ENCODE measurements around the gene BMP6.

DNA sequence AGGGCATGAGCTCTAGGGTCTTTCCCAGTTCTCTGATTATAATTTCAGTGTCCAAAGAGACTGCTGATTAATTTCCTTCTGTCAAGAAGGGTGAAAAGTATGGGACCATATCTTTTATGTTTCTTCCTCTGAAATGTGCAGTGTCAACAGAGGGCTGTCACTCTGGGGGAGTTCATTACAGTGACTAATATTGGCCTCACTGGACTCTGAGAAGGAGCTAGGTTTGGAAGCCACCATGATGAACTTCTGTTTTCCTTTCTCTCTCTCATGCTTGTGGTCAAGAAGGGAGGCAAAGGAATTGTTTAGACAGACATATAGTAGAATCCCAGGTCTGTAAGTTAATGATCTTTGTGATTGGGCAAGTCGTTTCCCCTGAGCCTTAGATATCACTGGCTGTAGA lies 41.8 kb upstream of the BMP6 start:
- no peak for TF ChIP-seq POLR2A (IDR thresholded peaks at IDR 0.05)
- TF ChIP-seq, protein P1, sequence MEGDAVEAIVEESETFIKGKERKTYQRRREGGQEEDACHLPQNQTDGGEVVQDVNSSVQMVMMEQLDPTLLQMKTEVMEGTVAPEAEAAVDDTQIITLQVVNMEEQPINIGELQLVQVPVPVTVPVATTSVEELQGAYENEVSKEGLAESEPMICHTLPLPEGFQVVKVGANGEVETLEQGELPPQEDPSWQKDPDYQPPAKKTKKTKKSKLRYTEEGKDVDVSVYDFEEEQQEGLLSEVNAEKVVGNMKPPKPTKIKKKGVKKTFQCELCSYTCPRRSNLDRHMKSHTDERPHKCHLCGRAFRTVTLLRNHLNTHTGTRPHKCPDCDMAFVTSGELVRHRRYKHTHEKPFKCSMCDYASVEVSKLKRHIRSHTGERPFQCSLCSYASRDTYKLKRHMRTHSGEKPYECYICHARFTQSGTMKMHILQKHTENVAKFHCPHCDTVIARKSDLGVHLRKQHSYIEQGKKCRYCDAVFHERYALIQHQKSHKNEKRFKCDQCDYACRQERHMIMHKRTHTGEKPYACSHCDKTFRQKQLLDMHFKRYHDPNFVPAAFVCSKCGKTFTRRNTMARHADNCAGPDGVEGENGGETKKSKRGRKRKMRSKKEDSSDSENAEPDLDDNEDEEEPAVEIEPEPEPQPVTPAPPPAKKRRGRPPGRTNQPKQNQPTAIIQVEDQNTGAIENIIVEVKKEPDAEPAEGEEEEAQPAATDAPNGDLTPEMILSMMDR (IDR thresholded peaks at IDR 0.05) = no peak

Measured in esophagus squamous epithelium (tissue), 4 donors.